Measurements from ENCODE around the gene SUPT7L. TPM values are rescaled to one million over a fixed set of nuclear protein-coding genes. Genes with fewer than 3 reads are reported as not detected.

Gene SUPT7L
- polyA plus RNA-seq, 1 donor from 2014 or later, result 95.8 TPM

DNA sequence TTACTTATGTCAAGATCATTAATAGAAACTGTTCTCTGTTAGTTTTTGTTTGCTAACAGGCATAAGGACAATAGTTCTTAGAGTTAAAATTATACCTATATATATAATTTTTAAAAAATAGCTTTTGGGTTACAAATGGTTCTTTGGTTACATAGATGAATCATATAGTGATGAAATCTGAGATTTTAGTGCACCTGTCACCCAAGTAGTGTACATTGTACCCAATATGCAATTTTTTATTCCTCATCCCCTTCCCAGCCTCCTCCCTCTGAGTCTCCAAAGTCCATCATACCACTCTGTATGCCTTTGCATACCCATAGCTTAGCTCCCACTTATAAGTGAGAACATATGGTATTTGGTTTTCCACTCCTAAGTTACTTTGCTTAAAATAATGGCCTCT lies 26.6 kb upstream of the SUPT7L start:
- TF ChIP-seq TAF1 (IDR thresholded peaks at IDR 0.05; ENCODE audit: low read depth) (no peak), EZH2 (IDR thresholded peaks at IDR 0.05; ENCODE audit: borderline replicate concordance, insufficient read depth, low read length, poor library complexity, severe bottlenecking) (no peak), RAD21 (conservative IDR thresholded peaks at IDR 0.05) (no peak)
- TF ChIP-seq, protein P1, sequence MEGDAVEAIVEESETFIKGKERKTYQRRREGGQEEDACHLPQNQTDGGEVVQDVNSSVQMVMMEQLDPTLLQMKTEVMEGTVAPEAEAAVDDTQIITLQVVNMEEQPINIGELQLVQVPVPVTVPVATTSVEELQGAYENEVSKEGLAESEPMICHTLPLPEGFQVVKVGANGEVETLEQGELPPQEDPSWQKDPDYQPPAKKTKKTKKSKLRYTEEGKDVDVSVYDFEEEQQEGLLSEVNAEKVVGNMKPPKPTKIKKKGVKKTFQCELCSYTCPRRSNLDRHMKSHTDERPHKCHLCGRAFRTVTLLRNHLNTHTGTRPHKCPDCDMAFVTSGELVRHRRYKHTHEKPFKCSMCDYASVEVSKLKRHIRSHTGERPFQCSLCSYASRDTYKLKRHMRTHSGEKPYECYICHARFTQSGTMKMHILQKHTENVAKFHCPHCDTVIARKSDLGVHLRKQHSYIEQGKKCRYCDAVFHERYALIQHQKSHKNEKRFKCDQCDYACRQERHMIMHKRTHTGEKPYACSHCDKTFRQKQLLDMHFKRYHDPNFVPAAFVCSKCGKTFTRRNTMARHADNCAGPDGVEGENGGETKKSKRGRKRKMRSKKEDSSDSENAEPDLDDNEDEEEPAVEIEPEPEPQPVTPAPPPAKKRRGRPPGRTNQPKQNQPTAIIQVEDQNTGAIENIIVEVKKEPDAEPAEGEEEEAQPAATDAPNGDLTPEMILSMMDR (IDR thresholded peaks at IDR 0.05; ENCODE audit: poor library complexity, severe bottlenecking), result no peak
- H3K4me3 ChIP-seq (ENCODE audit: low read length), result no peak overlapping the region
- H3K36me3 ChIP-seq (ENCODE audit: insufficient read depth, low read length), result peaks cover 8% of the 10 kb centered on the region
- H4K20me1 ChIP-seq (ENCODE audit: insufficient read depth), result no peaks in the 10 kb centered on the region
- no peak overlapping the region for H3K27ac ChIP-seq (ENCODE audit: low read length)
- H3K9ac ChIP-seq (ENCODE audit: low read length), result no peak overlapping the region
- H3K27me3 ChIP-seq (ENCODE audit: insufficient read depth, low read depth, low read length), result no peaks in the 10 kb centered on the region
- H3K9me3 ChIP-seq (ENCODE audit: low read length), result no peaks in the 10 kb centered on the region
- H3F3A ChIP-seq (ENCODE audit: insufficient read depth, low read length, poor library complexity, severe bottlenecking), result no peaks in the 10 kb centered on the region
- no peaks in the 10 kb centered on the region for H3K9me2 ChIP-seq (ENCODE audit: insufficient read depth, low read length)
- H3K79me2 ChIP-seq (replicated peaks; ENCODE audit: insufficient read depth, low read length), result no peaks in the 10 kb centered on the region
- no peak overlapping the region for H2AFZ ChIP-seq (ENCODE audit: low read depth, low read length)
- H3K4me2 ChIP-seq (ENCODE audit: low read length), result no peak overlapping the region

DNA sequence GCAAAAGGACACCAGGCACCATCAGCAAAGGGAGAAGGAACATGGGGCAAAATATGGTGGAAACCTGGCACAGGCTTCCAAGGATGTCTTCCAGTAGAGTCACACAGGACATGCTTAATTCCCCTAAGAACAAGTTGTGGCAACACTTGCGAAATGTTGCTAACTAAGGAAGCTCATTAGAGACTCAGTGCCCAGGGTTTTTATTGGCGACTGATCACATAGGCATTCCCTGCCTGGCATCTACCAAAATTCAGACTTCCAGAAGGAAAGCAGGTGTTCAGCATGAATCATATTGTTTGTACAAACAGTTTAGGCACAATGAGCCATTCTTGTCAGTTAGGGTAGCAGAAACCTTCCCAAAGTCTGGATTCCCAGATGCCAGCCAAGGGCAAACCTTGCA lies 26.0 kb upstream of the SUPT7L start:
- H3K79me2 ChIP-seq (replicated peaks; ENCODE audit: insufficient read depth, low read length), result no peaks in the 10 kb centered on the region
- H2AFZ ChIP-seq (ENCODE audit: low read depth, low read length), result no peak overlapping the region
- no peaks in the 10 kb centered on the region for H3K9me3 ChIP-seq (ENCODE audit: low read length)
- H3K4me2 ChIP-seq (ENCODE audit: low read length), result no peak overlapping the region
- no peak overlapping the region for H3K9ac ChIP-seq (ENCODE audit: low read length)
- no peaks in the 10 kb centered on the region for H4K20me1 ChIP-seq (ENCODE audit: insufficient read depth)
- peaks cover 8% of the 10 kb centered on the region for H3K36me3 ChIP-seq (ENCODE audit: insufficient read depth, low read length)
- no peak overlapping the region for H3K4me3 ChIP-seq (ENCODE audit: low read length)
- no peak overlapping the region for H3K27ac ChIP-seq (ENCODE audit: low read length)
- no peaks in the 10 kb centered on the region for H3F3A ChIP-seq (ENCODE audit: insufficient read depth, low read length, poor library complexity, severe bottlenecking)
- no peaks in the 10 kb centered on the region for H3K27me3 ChIP-seq (ENCODE audit: insufficient read depth, low read depth, low read length)
- TF ChIP-seq SMC3 (conservative IDR thresholded peaks at IDR 0.05; ENCODE audit: poor library complexity), result no peak
- TF ChIP-seq, protein P2, sequence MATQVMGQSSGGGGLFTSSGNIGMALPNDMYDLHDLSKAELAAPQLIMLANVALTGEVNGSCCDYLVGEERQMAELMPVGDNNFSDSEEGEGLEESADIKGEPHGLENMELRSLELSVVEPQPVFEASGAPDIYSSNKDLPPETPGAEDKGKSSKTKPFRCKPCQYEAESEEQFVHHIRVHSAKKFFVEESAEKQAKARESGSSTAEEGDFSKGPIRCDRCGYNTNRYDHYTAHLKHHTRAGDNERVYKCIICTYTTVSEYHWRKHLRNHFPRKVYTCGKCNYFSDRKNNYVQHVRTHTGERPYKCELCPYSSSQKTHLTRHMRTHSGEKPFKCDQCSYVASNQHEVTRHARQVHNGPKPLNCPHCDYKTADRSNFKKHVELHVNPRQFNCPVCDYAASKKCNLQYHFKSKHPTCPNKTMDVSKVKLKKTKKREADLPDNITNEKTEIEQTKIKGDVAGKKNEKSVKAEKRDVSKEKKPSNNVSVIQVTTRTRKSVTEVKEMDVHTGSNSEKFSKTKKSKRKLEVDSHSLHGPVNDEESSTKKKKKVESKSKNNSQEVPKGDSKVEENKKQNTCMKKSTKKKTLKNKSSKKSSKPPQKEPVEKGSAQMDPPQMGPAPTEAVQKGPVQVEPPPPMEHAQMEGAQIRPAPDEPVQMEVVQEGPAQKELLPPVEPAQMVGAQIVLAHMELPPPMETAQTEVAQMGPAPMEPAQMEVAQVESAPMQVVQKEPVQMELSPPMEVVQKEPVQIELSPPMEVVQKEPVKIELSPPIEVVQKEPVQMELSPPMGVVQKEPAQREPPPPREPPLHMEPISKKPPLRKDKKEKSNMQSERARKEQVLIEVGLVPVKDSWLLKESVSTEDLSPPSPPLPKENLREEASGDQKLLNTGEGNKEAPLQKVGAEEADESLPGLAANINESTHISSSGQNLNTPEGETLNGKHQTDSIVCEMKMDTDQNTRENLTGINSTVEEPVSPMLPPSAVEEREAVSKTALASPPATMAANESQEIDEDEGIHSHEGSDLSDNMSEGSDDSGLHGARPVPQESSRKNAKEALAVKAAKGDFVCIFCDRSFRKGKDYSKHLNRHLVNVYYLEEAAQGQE (IDR thresholded peaks at IDR 0.05; ENCODE audit: borderline replicate concordance), result no peak
- no peak for TF ChIP-seq EP300 (conservative IDR thresholded peaks at IDR 0.05; ENCODE audit: poor library complexity, severe bottlenecking)
- TF ChIP-seq, protein P1 (IDR thresholded peaks at IDR 0.05; ENCODE audit: poor library complexity, severe bottlenecking), result no peak
- TF ChIP-seq EZH2 (IDR thresholded peaks at IDR 0.05; ENCODE audit: borderline replicate concordance, insufficient read depth, low read length, poor library complexity, severe bottlenecking), result no peak
- no peak for TF ChIP-seq MXI1 (conservative IDR thresholded peaks at IDR 0.05; ENCODE audit: poor library complexity, severe bottlenecking)
- no peak for TF ChIP-seq POLR2AphosphoS5 (IDR thresholded peaks at IDR 0.05)
- no peak for TF ChIP-seq RAD21 (conservative IDR thresholded peaks at IDR 0.05)
- no peak for TF ChIP-seq TAF1 (IDR thresholded peaks at IDR 0.05; ENCODE audit: low read depth)
- H3K9me2 ChIP-seq (ENCODE audit: insufficient read depth, low read length), result no peaks in the 10 kb centered on the region
